ENCODE data around the gene CASKIN1. TPM values are rescaled to one million over a fixed set of nuclear protein-coding genes. Genes with fewer than 3 reads are reported as not detected.

Gene CASKIN1
- 0.08 and 0.47 TPM in 2 replicates for total RNA-seq (ENCODE audit: low replicate concordance)

GRCh38 chr16:2196162-2196980 is at the start of gene CASKIN1:
TSS of gene CASKIN1 (minus strand) at chr16:2196605. CDS start at chr16:2196432, 173 bp downstream.

GRCh38 chr16:2236337-2237101 is 40.1 kb upstream of the CASKIN1 start, which contains the start of gene DNASE1L2:
TSS of gene DNASE1L2 (plus strand) at chr16:2236444. CDS start at chr16:2236817, 373 bp downstream.

GRCh38 chr16:2223221-2223941 is 27.0 kb upstream of the CASKIN1 start, which contains the start of gene E4F1:
TSS of gene E4F1 (plus strand) at chr16:2223591. CDS start at chr16:2223614, 23 bp downstream.

GRCh38 chr16:2214719-2214968 is 18.2 kb upstream of the CASKIN1 start, which contains the start of gene PGP:
TSS of gene PGP (minus strand) at chr16:2214840. CDS start at chr16:2214777, 63 bp downstream.

GRCh38 chr16:2210386-2211365 is 14.3 kb upstream of the CASKIN1 start, which contains the start of gene BRICD5:
TSS of gene BRICD5 (minus strand) at chr16:2210863. CDS start at chr16:2210833, 30 bp downstream.

DNA sequence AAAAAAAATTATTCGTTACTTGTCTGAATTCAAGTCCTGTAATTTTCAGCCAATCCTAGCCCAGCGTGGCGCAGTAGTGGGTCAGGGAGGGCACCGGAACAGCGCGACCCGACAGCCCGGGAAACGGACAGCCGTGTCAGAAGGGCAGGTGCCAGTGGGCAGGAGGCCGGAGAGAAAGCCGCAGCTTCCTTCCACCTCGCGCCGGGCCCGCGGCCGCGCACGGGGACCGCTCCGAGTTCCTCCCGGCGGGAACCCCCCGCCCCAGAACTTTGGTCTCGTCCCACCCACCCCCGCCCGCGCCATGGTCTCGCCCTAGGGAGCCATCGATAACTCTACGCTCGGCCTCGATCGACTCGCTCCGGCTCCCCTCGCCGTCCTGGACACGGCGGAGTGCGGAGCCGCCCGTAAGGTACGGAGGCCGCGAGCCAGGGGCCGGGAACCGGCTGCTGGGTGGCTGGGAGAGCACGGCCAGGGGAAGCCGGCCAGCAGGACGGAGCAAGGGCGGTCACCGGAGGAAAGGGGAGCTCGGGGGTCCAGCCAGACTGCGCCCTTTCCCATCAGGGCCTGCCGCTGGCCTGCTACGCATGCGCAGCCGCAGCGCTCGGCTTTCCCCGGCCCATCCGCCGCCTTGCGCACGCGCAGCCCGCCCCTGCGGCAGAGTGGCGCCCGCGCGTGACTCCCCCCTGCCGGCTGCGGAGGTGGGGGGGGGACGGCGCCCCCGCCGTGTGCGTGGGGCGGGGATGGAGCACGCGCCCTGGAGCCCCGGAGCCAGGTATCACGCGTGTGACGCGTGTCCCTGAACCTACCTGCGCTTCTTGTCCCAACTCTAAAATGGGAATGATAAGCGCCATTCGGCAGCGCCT is 8.9 kb upstream of the CASKIN1 start, which contains the start of gene MLST8:
TSS of gene MLST8 (plus strand) at position 351 of the 863 bp plus-strand sequence. CDS start 632 bp downstream, outside the sequence.

GRCh38 chr16:2155091-2155950 is 41.1 kb downstream of the CASKIN1 start, which contains the start of gene TRAF7:
TSS of gene TRAF7 (plus strand) at chr16:2155782. CDS start at chr16:2163921, 8,139 bp downstream.

DNA sequence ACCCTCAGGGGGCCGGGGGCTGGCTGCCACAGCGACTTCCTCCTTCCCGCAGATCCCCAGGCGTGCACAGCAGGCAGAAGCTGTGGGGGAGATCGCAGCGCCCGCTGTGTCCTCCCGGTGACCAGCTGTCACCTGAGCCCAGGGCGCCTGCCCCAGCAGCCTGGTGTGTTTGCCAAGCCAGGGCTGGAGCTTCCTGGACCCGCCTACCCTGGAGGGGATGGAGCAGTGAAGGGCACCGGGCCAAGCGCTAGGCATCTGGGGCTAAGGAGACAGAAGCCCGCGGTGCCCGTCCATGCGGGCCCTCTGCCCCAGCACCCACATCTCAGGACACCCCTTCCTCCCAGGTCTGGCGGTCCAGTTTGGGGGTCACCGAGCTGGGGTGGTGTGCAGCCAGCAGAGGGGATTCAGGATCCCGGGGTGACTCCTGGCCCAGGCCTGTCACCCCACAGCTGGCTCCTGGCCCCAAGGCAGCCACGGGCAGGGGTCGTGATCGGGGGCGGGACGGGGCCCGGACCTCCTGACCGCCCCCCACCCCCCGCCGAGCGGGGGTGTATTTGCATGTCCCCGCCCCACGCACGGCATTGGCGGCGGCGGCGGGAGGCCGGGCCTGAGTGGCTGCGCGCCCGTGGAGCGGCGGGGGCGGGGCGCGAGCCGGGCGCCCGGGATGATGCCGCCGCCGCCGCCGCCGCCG is 48.3 kb downstream of the CASKIN1 start, which contains the start of gene RAB26:
TSS of gene RAB26 (plus strand) at position 645 of the 691 bp plus-strand sequence. CDS start 159 bp downstream, outside the sequence.

GRCh38 chr16:2135770-2136490 is 60.5 kb downstream of the CASKIN1 start, which contains the start of gene PKD1:
TSS of gene PKD1 (minus strand) at chr16:2135898. CDS start at chr16:2135689, 209 bp downstream.

Other genes with a start within 250 kb of the CASKIN1 start
- 0.12 TPM in 1 of 2 replicates, not detected in the other for gene RPL3L, start 241.9 kb downstream of the CASKIN1 start, total RNA-seq (ENCODE audit: low replicate concordance)
- gene NDUFB10, start 237.1 kb downstream of the CASKIN1 start, total RNA-seq (ENCODE audit: low replicate concordance) = 221 and 281 TPM in 2 replicates
- 3,947 and 4,144 TPM in 2 replicates for gene RPS2, start 231.8 kb downstream of the CASKIN1 start, total RNA-seq (ENCODE audit: low replicate concordance)
- not detected in 2 replicates for gene RNF151, start 229.7 kb downstream of the CASKIN1 start, total RNA-seq (ENCODE audit: low replicate concordance)
- gene TBL3, start 224.6 kb downstream of the CASKIN1 start, total RNA-seq (ENCODE audit: low replicate concordance) = 36.2 and 36.5 TPM in 2 replicates
- not detected in 2 replicates for gene NOXO1, start 215.1 kb downstream of the CASKIN1 start, total RNA-seq (ENCODE audit: low replicate concordance)
- gene GFER, start 212.4 kb downstream of the CASKIN1 start, total RNA-seq (ENCODE audit: low replicate concordance) = 6.4 and 11.7 TPM in 2 replicates
- gene SYNGR3, start 206.6 kb downstream of the CASKIN1 start, total RNA-seq (ENCODE audit: low replicate concordance) = 0.94 and 4.9 TPM in 2 replicates
- 9.9 and 12.0 TPM in 2 replicates for gene ZNF598, start 186.8 kb downstream of the CASKIN1 start, total RNA-seq (ENCODE audit: low replicate concordance)
- 0.23 and 0.60 TPM in 2 replicates for gene NPW, start 176.8 kb downstream of the CASKIN1 start, total RNA-seq (ENCODE audit: low replicate concordance)
- 8.2 and 48.6 TPM in 2 replicates for gene NHERF2, start 169.7 kb downstream of the CASKIN1 start, total RNA-seq (ENCODE audit: low replicate concordance)
- gene NTHL1, start 148.8 kb downstream of the CASKIN1 start, total RNA-seq (ENCODE audit: low replicate concordance) = 33.1 and 36.3 TPM in 2 replicates
- gene TSC2, start 148.6 kb downstream of the CASKIN1 start, total RNA-seq (ENCODE audit: low replicate concordance) = 29.4 and 80.4 TPM in 2 replicates
- 63.7 and 174 TPM in 2 replicates for gene PKD1, start 60.7 kb downstream of the CASKIN1 start, total RNA-seq (ENCODE audit: low replicate concordance)
- 1.3 and 1.5 TPM in 2 replicates for gene RAB26, start 48.0 kb downstream of the CASKIN1 start, total RNA-seq (ENCODE audit: low replicate concordance)
- 37.0 and 49.5 TPM in 2 replicates for gene TRAF7, start 40.8 kb downstream of the CASKIN1 start, total RNA-seq (ENCODE audit: low replicate concordance)
- gene MLST8, start 8.8 kb upstream of the CASKIN1 start, total RNA-seq (ENCODE audit: low replicate concordance) = 16.5 and 19.7 TPM in 2 replicates
- 2.9 and 4.0 TPM in 2 replicates for gene BRICD5, start 14.3 kb upstream of the CASKIN1 start, total RNA-seq (ENCODE audit: low replicate concordance)
- 5.3 and 9.5 TPM in 2 replicates for gene PGP, start 18.2 kb upstream of the CASKIN1 start, total RNA-seq (ENCODE audit: low replicate concordance)
- 26.2 and 33.9 TPM in 2 replicates for gene E4F1, start 27.0 kb upstream of the CASKIN1 start, total RNA-seq (ENCODE audit: low replicate concordance)
- 0.38 and 1.1 TPM in 2 replicates for gene DNASE1L2, start 39.8 kb upstream of the CASKIN1 start, total RNA-seq (ENCODE audit: low replicate concordance)
- 15.2 and 32.6 TPM in 2 replicates for gene ECI1, start 55.0 kb upstream of the CASKIN1 start, total RNA-seq (ENCODE audit: low replicate concordance)
- gene RNPS1, start 71.5 kb upstream of the CASKIN1 start, total RNA-seq (ENCODE audit: low replicate concordance) = 19.3 and 47.3 TPM in 2 replicates
- gene ABCA3, start 144.1 kb upstream of the CASKIN1 start, total RNA-seq (ENCODE audit: low replicate concordance) = 1.2 and 1.7 TPM in 2 replicates
- 3.9 and 9.0 TPM in 2 replicates for gene CCNF, start 232.8 kb upstream of the CASKIN1 start, total RNA-seq (ENCODE audit: low replicate concordance)